HG02885 (cell line): ENCODE results near the gene PDZRN3.

ENCODE experiments used
- ATAC-seq: cut with Tn5 transposase; IDR thresholded peaks from one replicate; pipeline ENCODE4 v1.9.1; 2021; ENCODE audit warnings: mild to moderate bottlenecking; ENCODE audit not compliant: unreplicated experiment, poor library complexity

Gene PDZRN3

GRCh38 chr3:73403444-73403843, 221.3 kb downstream of the PDZRN3 start:
- no peak for ATAC-seq

- no peak for ATAC-seq
Observed at GRCh38 chr3:73401616-73402279, 223.0 kb downstream of the PDZRN3 start.

- no peak for ATAC-seq
Observed at GRCh38 chr3:73401059-73401458, 223.7 kb downstream of the PDZRN3 start.

- no peak for ATAC-seq
Observed at GRCh38 chr3:73399666-73400253, 225.0 kb downstream of the PDZRN3 start.

- ATAC-seq: no peak
Observed at GRCh38 chr3:73399106-73399505, 225.6 kb downstream of the PDZRN3 start.

- ATAC-seq: no peak
Observed at GRCh38 chr3:73398084-73398483, 226.7 kb downstream of the PDZRN3 start.

- no peak for ATAC-seq
Observed at GRCh38 chr3:73394240-73394639, 230.5 kb downstream of the PDZRN3 start.

- no peak for ATAC-seq
Observed at GRCh38 chr3:73393005-73393404, 231.7 kb downstream of the PDZRN3 start.

GRCh38 chr3:73391984-73392383, 232.8 kb downstream of the PDZRN3 start:
- no peak for ATAC-seq

GRCh38 chr3:73389928-73390327, 234.8 kb downstream of the PDZRN3 start:
- no peak for ATAC-seq

- ATAC-seq: no peak
Observed at GRCh38 chr3:73389117-73389813, 235.5 kb downstream of the PDZRN3 start.

GRCh38 chr3:73385568-73385967, 239.2 kb downstream of the PDZRN3 start:
- ATAC-seq: no peak

GRCh38 chr3:73384091-73384906, 240.4 kb downstream of the PDZRN3 start:
- ATAC-seq: no peak

- ATAC-seq: no peak
Observed at GRCh38 chr3:73383470-73384049, 241.2 kb downstream of the PDZRN3 start.

GRCh38 chr3:73381551-73381950, 243.2 kb downstream of the PDZRN3 start:
- no peak for ATAC-seq

- ATAC-seq: no peak
Observed at GRCh38 chr3:73380735-73381532, 243.8 kb downstream of the PDZRN3 start.

GRCh38 chr3:73379465-73379864, 245.3 kb downstream of the PDZRN3 start:
- no peak for ATAC-seq

- ATAC-seq: peak; percentile 53
Observed at GRCh38 chr3:73378207-73378606, 246.5 kb downstream of the PDZRN3 start.

GRCh38 chr3:73365756-73366397, 258.9 kb downstream of the PDZRN3 start:
- ATAC-seq: no peak
